ENCODE data around the gene PABPN1.

DNA sequence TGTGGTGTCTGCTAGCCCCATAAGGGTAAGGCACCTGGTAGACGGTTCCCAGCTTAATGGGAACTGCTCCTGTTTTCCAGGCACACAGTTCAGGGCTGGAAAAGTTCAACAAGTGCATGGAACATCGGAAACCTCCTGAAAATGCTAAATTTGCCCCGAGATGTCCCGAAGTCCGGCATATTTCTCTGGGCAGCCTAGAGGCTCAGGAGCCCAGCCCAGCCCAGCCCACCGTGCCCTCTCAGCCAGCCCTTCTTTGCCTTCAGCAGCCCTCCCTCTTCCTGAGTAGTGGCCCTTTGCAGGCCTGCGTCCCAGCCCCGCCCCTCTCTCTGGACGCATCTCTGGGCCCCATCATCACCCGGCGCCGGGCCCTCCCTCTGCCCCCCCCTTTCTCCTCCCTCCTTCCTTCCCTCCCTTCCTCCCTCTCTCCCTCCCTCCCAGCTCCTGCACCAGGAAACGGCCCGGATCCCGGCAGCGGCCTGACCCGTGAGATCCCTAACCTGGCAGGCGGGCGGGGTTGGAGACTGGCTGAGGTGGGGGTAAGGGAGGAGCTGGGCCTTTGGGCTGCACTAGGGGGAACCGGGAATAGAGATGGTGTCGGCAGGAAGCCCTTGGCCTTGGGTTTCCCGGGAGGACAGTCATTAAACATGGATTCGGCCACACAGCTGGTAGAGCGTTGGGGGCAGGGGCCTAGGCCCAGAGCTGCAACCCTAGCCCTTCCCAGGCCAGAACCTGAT lies 14.7 kb upstream of the PABPN1 start, which contains the start of gene BCL2L2:
- TF ChIP-seq, protein P1, sequence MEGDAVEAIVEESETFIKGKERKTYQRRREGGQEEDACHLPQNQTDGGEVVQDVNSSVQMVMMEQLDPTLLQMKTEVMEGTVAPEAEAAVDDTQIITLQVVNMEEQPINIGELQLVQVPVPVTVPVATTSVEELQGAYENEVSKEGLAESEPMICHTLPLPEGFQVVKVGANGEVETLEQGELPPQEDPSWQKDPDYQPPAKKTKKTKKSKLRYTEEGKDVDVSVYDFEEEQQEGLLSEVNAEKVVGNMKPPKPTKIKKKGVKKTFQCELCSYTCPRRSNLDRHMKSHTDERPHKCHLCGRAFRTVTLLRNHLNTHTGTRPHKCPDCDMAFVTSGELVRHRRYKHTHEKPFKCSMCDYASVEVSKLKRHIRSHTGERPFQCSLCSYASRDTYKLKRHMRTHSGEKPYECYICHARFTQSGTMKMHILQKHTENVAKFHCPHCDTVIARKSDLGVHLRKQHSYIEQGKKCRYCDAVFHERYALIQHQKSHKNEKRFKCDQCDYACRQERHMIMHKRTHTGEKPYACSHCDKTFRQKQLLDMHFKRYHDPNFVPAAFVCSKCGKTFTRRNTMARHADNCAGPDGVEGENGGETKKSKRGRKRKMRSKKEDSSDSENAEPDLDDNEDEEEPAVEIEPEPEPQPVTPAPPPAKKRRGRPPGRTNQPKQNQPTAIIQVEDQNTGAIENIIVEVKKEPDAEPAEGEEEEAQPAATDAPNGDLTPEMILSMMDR (IDR thresholded peaks at IDR 0.05; ENCODE audit: insufficient read depth, low read depth, low read length): no peak
- no peak for TF ChIP-seq EZH2 (IDR thresholded peaks at IDR 0.05; ENCODE audit: insufficient read depth, low read length)
